ENCODE data around the gene ATRX. TPM values are rescaled to one million over a fixed set of nuclear protein-coding genes. Genes with fewer than 3 reads are reported as not detected.
"Not testable (repeated sequence)": the region's sequence is repeated elsewhere in the genome, so short reads cannot be mapped to it uniquely, and the experiment has no call there.

ATRX gene
- total and polyA plus RNA-seq, 2 experiments from 2014 or later = 41.4 to 72.1 TPM

GRCh38 chrX:77779695-77780094 lies 6.3 kb downstream of the ATRX start:
- Histone ChIP-seq H3K79me2 (peaks cover 100% of the 10 kb centered on the region), H3K4me2 (no peak overlapping the region), H3K36me3 (replicated peaks; ENCODE audit: insufficient read depth, low read depth) (no peaks in the 10 kb centered on the region), H2AFZ (no peak overlapping the region), H3K9me3 (ENCODE audit: low read depth) (peaks cover 3% of the 10 kb centered on the region), H3K27ac (no peak overlapping the region), H3K4me1 (ENCODE audit: insufficient read depth) (no peaks in the 10 kb centered on the region), H3K9me2 (replicated peaks; ENCODE audit: insufficient read depth) (no peaks in the 10 kb centered on the region), H3K27me3 (no peaks in the 10 kb centered on the region), H4K20me1 (ENCODE audit: insufficient read depth, poor library complexity, severe bottlenecking) (peaks cover 96% of the 10 kb centered on the region), H3K4me3 (no peak overlapping the region)
- 83% methylated on average over 3 of the region's 3 CpGs for WGBS (ENCODE audit: low lambda C conversion rate, missing lambda C conversion rate)
- TF ChIP-seq EZH2 (IDR thresholded peaks at IDR 0.05; ENCODE audit: borderline replicate concordance) = no peak
- TF ChIP-seq EZH2phosphoT487 (IDR thresholded peaks at IDR 0.05; ENCODE audit: low read depth, severe bottlenecking, unreplicated experiment) = no peak
- no peak for TF ChIP-seq CTCF (IDR thresholded peaks at IDR 0.05; ENCODE audit: poor library complexity)
- DNase-seq (ENCODE audit: low spot score) = no peak

GRCh38 chrX:77776659-77777058 lies 9.4 kb downstream of the ATRX start:
- DNase-seq (ENCODE audit: low spot score) = no peak
- Histone ChIP-seq H3K27me3 (no peaks in the 10 kb centered on the region), H3K4me3 (no peak overlapping the region), H3K9me3 (ENCODE audit: low read depth) (peaks cover 3% of the 10 kb centered on the region), H3K79me2 (peaks cover 100% of the 10 kb centered on the region), H3K36me3 (replicated peaks; ENCODE audit: insufficient read depth, low read depth) (no peaks in the 10 kb centered on the region), H4K20me1 (ENCODE audit: insufficient read depth, poor library complexity, severe bottlenecking) (peaks cover 84% of the 10 kb centered on the region), H3K9me2 (replicated peaks; ENCODE audit: insufficient read depth) (no peaks in the 10 kb centered on the region), H2AFZ (no peak overlapping the region), H3K27ac (no peak overlapping the region), H3K4me1 (ENCODE audit: insufficient read depth) (no peaks in the 10 kb centered on the region), H3K4me2 (no peak overlapping the region)
- WGBS (ENCODE audit: low lambda C conversion rate, missing lambda C conversion rate) = 67% methylated on average over 2 of the region's 2 CpGs
- TF ChIP-seq EZH2phosphoT487 (IDR thresholded peaks at IDR 0.05; ENCODE audit: low read depth, severe bottlenecking, unreplicated experiment) (no peak), CTCF (IDR thresholded peaks at IDR 0.05; ENCODE audit: poor library complexity) (no peak), EZH2 (IDR thresholded peaks at IDR 0.05; ENCODE audit: borderline replicate concordance) (no peak)

GRCh38 chrX:77771601-77772000 lies 14.4 kb downstream of the ATRX start:
- no peak for DNase-seq (ENCODE audit: low spot score)
- H4K20me1 ChIP-seq (ENCODE audit: insufficient read depth, poor library complexity, severe bottlenecking) = peaks cover 69% of the 10 kb centered on the region
- H3K27ac ChIP-seq = no peak overlapping the region
- peaks cover 91% of the 10 kb centered on the region for H3K79me2 ChIP-seq
- 61% methylated on average over 1 of the region's 1 CpG for WGBS (ENCODE audit: low lambda C conversion rate, missing lambda C conversion rate)
- no peaks in the 10 kb centered on the region for H3K27me3 ChIP-seq
- no peak overlapping the region for H3K4me2 ChIP-seq
- no peak overlapping the region for H3K4me3 ChIP-seq
- no peak overlapping the region for H2AFZ ChIP-seq
- peaks cover 3% of the 10 kb centered on the region for H3K9me3 ChIP-seq (ENCODE audit: low read depth)
- TF ChIP-seq EZH2phosphoT487 (IDR thresholded peaks at IDR 0.05; ENCODE audit: low read depth, severe bottlenecking, unreplicated experiment) (no peak), CTCF (IDR thresholded peaks at IDR 0.05; ENCODE audit: poor library complexity) (no peak), EZH2 (IDR thresholded peaks at IDR 0.05; ENCODE audit: borderline replicate concordance) (no peak)
- H3K36me3 ChIP-seq (replicated peaks; ENCODE audit: insufficient read depth, low read depth) = no peaks in the 10 kb centered on the region
- no peaks in the 10 kb centered on the region for H3K4me1 ChIP-seq (ENCODE audit: insufficient read depth)
- H3K9me2 ChIP-seq (replicated peaks; ENCODE audit: insufficient read depth) = no peaks in the 10 kb centered on the region

- Histone ChIP-seq H3K9me2 (replicated peaks; ENCODE audit: insufficient read depth) (no peaks in the 10 kb centered on the region), H4K20me1 (ENCODE audit: insufficient read depth, poor library complexity, severe bottlenecking) (peaks cover 48% of the 10 kb centered on the region), H3K4me1 (ENCODE audit: insufficient read depth) (no peaks in the 10 kb centered on the region), H3K27ac (no peak overlapping the region), H3K36me3 (replicated peaks; ENCODE audit: insufficient read depth, low read depth) (no peaks in the 10 kb centered on the region), H2AFZ (no peak overlapping the region), H3K4me3 (no peak overlapping the region), H3K9me3 (ENCODE audit: low read depth) (no peaks in the 10 kb centered on the region), H3K27me3 (no peaks in the 10 kb centered on the region), H3K4me2 (no peak overlapping the region), H3K79me2 (peaks cover 80% of the 10 kb centered on the region)
- 75% methylated on average over 2 of the region's 2 CpGs for WGBS (ENCODE audit: low lambda C conversion rate, missing lambda C conversion rate)
- DNase-seq (ENCODE audit: low spot score) = no peak
- no peak for TF ChIP-seq CTCF (IDR thresholded peaks at IDR 0.05; ENCODE audit: poor library complexity)
- no peak for TF ChIP-seq EZH2 (IDR thresholded peaks at IDR 0.05; ENCODE audit: borderline replicate concordance)
- no peak for TF ChIP-seq EZH2phosphoT487 (IDR thresholded peaks at IDR 0.05; ENCODE audit: low read depth, severe bottlenecking, unreplicated experiment)
Measured at GRCh38 chrX:77768787-77769186, 17.2 kb downstream of the ATRX start.

- H3K4me3 ChIP-seq = not testable (repeated sequence)
- peaks cover 28% of the 10 kb centered on the region for H4K20me1 ChIP-seq (ENCODE audit: insufficient read depth, poor library complexity, severe bottlenecking)
Measured at GRCh38 chrX:77766212-77766611, 19.8 kb downstream of the ATRX start.

More at GRCh38 chrX:77766212-77766611, 19.8 kb downstream of the ATRX start:
- not testable (repeated sequence) for H3K4me1 ChIP-seq (ENCODE audit: insufficient read depth); DNase-seq (ENCODE audit: low spot score); H3K27ac ChIP-seq; H3K9me3 ChIP-seq (ENCODE audit: low read depth); H3K27me3 ChIP-seq; H2AFZ ChIP-seq; H3K4me2 ChIP-seq; H3K9me2 ChIP-seq (replicated peaks; ENCODE audit: insufficient read depth); H3K36me3 ChIP-seq (replicated peaks; ENCODE audit: insufficient read depth, low read depth)
- WGBS (ENCODE audit: low lambda C conversion rate, missing lambda C conversion rate) = 100% methylated on average over 2 of the region's 33 CpGs
- H3K79me2 ChIP-seq = peaks cover 79% of the 10 kb centered on the region

Data from hepatocyte (in vitro differentiated cells).